ENCODE data around the gene FUS.
"Not testable (repeated sequence)": the region's sequence is repeated elsewhere in the genome, so short reads cannot be mapped to it uniquely, and the experiment has no call there.

The FUS gene

DNA sequence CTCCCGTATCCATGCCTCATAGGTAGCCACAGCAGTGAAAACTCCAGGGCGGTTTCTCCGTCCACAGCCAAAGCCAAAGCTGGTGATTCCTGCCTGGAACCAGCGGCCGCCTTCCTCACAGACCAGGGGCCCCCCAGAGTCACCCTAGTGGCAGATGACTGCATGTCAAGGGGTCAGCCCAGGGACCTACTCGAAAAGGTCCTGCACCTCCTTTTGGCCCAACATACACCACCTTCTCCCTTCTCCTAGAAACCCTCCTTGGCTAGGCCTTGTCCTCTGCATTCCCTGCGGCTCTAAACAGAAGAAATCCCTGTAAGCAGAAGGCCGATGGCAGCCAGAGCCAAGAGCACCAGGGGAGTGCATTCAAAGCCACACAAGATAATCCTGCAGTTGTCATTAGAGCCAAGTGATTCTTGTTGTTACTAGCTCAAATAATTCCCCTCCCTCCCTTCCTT, 36.2 kb upstream of the FUS start:
- DNase-seq (ENCODE audit: low read depth, low spot score) = no peak

GRCh38 chr16:31144418-31144817, 35.5 kb upstream of the FUS start:
- DNase-seq (ENCODE audit: low read depth, low spot score) = not testable (repeated sequence)

- DNase-seq (ENCODE audit: low read depth, low spot score) = no peak
These were observed 34.4 kb upstream of the FUS start for GRCh38 chr16:31145398-31145990.

- DNase-seq (ENCODE audit: low read depth, low spot score) = no peak
These were observed 32.4 kb upstream of the FUS start for GRCh38 chr16:31147574-31147973.

DNA sequence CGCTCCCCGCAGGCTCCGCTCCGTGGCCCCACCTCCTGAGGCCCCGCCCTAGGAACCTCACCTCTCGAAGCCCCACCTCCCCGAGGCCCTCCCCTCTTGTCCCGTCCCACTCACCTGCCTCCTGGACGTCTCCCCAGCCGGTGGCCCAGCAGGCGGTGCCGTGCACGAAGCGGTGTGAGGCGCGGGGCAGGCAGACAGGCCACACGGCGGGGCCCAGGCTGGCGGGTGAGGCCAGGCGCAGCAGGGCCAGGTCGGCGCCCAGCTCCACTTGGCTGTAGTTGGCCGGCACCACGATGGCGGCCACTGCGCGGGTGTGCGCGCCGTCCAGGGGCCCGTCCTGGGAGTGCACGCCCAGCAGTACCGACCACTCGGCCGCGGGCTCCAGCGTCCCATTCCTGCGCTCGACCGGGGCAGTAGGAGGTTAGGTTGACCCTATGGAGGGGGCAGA, 31.6 kb upstream of the FUS start:
- DNase-seq (ENCODE audit: low read depth, low spot score) = no peak

GRCh38 chr16:31148896-31149295, 31.0 kb upstream of the FUS start:
- DNase-seq (ENCODE audit: low read depth, low spot score) = no peak

GRCh38 chr16:31149332-31149731, 30.6 kb upstream of the FUS start:
- no peak for DNase-seq (ENCODE audit: low read depth, low spot score)

DNA sequence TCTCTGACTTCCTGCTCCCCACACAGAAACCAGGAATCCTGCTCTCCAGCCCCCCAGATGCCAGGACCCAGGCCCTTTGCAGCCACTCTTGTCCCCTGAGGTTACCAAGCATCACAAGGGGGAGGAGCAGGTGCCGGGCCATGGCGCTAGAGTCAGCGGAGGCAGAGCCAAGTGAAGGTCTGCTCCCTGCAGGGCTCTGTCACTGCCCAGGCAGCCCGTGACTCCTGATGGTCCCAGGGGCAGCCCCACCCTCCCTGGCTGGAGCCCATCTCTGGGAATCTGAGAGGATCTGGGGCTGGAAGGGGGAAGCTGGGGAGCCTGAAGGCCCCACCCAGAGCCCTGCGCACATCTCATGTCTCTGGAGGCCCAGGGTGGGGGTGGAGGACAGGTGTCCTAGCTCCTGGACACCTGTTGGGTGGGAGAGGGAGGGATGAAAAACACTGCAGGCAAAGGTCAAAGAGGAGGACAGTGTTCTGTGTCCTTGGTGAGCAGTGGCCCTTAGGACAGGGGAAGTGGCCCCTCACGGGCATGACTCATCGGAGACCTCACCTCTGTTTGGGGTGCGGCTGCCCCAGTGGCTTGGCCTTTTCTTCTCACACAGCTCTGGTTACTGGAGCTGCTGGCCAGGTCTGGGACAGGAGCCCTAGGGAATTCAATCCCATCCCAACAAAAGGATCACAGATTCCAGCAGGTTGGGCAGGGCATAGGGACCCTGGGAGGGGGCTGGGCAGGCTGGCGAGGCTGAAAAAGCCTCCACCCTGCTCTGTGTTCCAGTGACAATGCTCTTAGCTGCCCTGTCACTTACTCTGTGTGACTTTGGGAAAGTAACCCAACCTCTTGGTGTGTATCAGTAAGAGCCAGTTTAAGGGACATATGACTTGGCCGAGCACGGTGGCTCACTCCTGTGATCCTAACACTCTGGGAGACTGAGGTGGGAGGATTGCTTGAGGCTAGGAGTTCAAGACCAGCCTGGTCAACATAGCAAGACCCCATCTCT, 29.7 kb upstream of the FUS start, which contains the start of gene PRSS36:
PRSS36 (minus strand) TSS at position 173 of the 997 bp plus-strand sequence; CDS start at position 142, 31 bp downstream.
- DNase-seq (ENCODE audit: low read depth, low spot score) = no peak

- not testable (repeated sequence) for DNase-seq (ENCODE audit: low read depth, low spot score)
These were observed 29.0 kb upstream of the FUS start for GRCh38 chr16:31150976-31151375.

GRCh38 chr16:31157136-31157535, 22.8 kb upstream of the FUS start:
- DNase-seq (ENCODE audit: low read depth, low spot score) = no peak

DNA sequence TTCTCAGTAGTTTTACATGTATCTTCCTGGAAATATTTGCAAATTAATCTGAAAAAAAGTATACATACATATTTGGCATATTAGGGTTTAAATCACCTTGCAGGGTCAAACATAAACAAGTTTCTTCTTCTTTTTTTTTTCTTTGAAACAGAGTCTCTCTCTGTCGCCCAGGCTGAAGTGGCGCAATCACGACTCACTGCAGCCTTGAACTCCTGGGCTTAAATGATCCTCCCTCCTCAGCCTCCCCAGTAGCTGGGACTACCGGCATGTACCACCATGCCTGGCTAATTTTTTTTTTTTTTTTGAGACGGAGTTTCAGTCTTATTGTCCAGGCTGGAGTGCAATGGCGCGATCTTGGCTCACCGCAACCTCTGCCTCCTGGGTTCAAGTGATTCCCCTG, 12.6 kb upstream of the FUS start:
- DNase-seq (ENCODE audit: low read depth, low spot score) = no peak

GRCh38 chr16:31168848-31169247, 11.1 kb upstream of the FUS start:
- no peak for DNase-seq (ENCODE audit: low read depth, low spot score)

DNA sequence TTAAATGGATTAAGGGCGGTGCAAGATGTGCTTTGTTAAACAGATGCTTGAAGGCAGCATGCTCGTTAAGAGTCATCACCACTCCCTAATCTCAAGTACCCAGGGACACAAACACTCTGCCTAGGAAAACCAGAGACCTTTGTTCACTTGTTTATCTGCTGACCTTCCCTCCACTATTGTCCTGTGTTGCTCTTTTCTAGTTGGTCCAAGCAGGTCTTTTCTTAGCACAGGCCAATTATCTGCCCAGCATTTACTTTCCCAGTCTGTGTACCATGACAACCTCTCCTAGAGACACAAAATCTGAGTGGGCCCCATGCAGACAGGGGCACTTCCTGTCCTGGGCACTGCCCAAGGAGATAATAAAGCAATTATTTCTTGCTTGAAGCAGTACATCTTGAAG, 9.9 kb upstream of the FUS start:
- DNase-seq (ENCODE audit: low read depth, low spot score) = not testable (repeated sequence)

- DNase-seq (ENCODE audit: low read depth, low spot score) = no peak
These were observed 2.8 kb upstream of the FUS start for GRCh38 chr16:31177136-31177535.

DNA sequence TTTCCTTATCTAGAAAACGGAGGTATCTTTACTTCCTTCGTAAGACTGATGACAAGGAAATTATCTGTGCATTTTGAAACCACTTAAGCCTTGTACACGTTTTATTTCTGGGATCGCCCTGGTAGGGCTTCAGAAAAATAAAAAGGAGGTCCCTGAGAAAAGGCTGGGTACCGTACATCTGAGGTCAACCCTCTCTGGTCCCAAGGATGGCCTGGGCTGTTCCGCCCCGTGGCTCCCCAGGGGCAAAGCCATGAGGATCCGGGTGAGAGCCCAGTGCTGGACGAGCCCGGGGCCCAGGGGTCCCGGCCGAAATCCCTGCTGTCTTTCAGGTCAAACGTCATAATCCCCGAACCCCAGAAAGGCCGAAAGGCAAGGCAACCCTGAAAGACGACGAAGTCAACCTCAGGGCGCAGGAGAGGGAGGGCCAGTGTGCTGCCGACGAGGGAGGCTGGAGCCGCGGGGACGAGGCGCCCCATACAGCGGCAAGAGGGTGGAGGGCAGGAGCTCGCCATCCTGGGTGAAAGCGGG, 656 bp upstream of the FUS start:
- DNase-seq (ENCODE audit: low read depth, low spot score) = no peak

- no peak for DNase-seq (ENCODE audit: low read depth, low spot score)
These were observed 1.3 kb downstream of the FUS start for GRCh38 chr16:31181102-31181830.

GRCh38 chr16:31182391-31182790, 2.5 kb downstream of the FUS start:
- no peak for DNase-seq (ENCODE audit: low read depth, low spot score)

- DNase-seq (ENCODE audit: low read depth, low spot score) = no peak
These were observed 3.8 kb downstream of the FUS start for GRCh38 chr16:31183432-31184428.

GRCh38 chr16:31184888-31185287, 4.9 kb downstream of the FUS start:
- no peak for DNase-seq (ENCODE audit: low read depth, low spot score)

- no peak for DNase-seq (ENCODE audit: low read depth, low spot score)
These were observed 5.4 kb downstream of the FUS start for GRCh38 chr16:31185339-31185738.
